WTC11 (cell line): ENCODE measurements around the gene CHID1. TPM values are rescaled to one million over a fixed set of nuclear protein-coding genes. Genes with fewer than 3 reads are reported as not detected.

ENCODE experiments used
- ATAC-seq: fragments of 200-7000 bp; cut with Tn5 transposase; 2 replicates; pipeline ENCODE4 v1.10.0; 2021; ENCODE audit warnings: mild to moderate bottlenecking, moderate library complexity
- CTCF ChIA-PET: fragments of 300-600 bp; sonication (Branson Sonifier 250); formaldehyde crosslinking; loops from one replicate; lab custom pipeline; 2021; ENCODE audit warnings: antibody characterized with exemption; lab: Charles Lee
- POLR2A ChIA-PET: fragments of 350-600 bp; sonication (Branson Sonifier 250); formaldehyde crosslinking; loops from one replicate; lab custom pipeline; 2021; ENCODE audit warnings: antibody characterized with exemption; lab: Charles Lee
- DNase-seq: peaks from one replicate; pipeline ENCODE4 v3.0.0; 2021; ENCODE audit warnings: low spot score
- H3K27ac Mint-ChIP-seq: 2 replicates; pipeline ENCODE4 v1.8.0; 2021; ENCODE audit warnings: mixed read lengths
- H3K27me3 Mint-ChIP-seq: 2 replicates; pipeline ENCODE4 v1.8.0; 2021; ENCODE audit warnings: low read depth, mild to moderate bottlenecking, moderate library complexity, mixed read lengths
- H3K36me3 Mint-ChIP-seq: 2 replicates; pipeline ENCODE4 v1.8.0; 2021; ENCODE audit warnings: mixed read lengths
- H3K4me1 Mint-ChIP-seq: 2 replicates; pipeline ENCODE4 v1.8.0; 2022; ENCODE audit warnings: mixed read lengths
- H3K4me3 Mint-ChIP-seq: 2 replicates; pipeline ENCODE4 v1.8.0; 2021; ENCODE audit warnings: mild to moderate bottlenecking, moderate library complexity, mixed read lengths
- H3K9me3 Mint-ChIP-seq: 2 replicates; pipeline ENCODE4 v1.8.0; 2021; ENCODE audit warnings: mixed read lengths
- AFF4 ChIP-seq: sonication (generic); formaldehyde crosslinking; IDR thresholded peaks from 2 replicates; pipeline ENCODE4 v1.8.1; 2023; ENCODE audit warnings: mild to moderate bottlenecking, missing genetic modification reagents, borderline replicate concordance
- AR ChIP-seq: fragments of 250-450 bp; sonication (Bioruptor Pico); IDR thresholded peaks from 2 replicates; pipeline ENCODE4 v1.9.0; 2021; ENCODE audit warnings: mild to moderate bottlenecking
- ETV6 ChIP-seq: sonication (generic); formaldehyde crosslinking; IDR thresholded peaks from 2 replicates; pipeline ENCODE4 v1.8.1; 2022; ENCODE audit warnings: mild to moderate bottlenecking, missing genetic modification reagents
- FOXP4 ChIP-seq: sonication (generic); formaldehyde crosslinking; IDR thresholded peaks from 2 replicates; pipeline ENCODE4 v1.8.0; 2022; ENCODE audit warnings: mild to moderate bottlenecking, missing genetic modification reagents
- HMGA2 ChIP-seq: fragments of 250-450 bp; sonication (Bioruptor Pico); IDR thresholded peaks from 2 replicates; pipeline ENCODE4 v1.4.0; 2021; ENCODE audit warnings: mild to moderate bottlenecking, moderate library complexity
- IRF2 ChIP-seq: sonication (generic); formaldehyde crosslinking; IDR thresholded peaks from 2 replicates; pipeline ENCODE4 v1.8.0; 2022; ENCODE audit warnings: low read depth, missing genetic modification reagents, borderline replicate concordance
- KAT7 ChIP-seq: sonication (generic); formaldehyde crosslinking; IDR thresholded peaks from 2 replicates; pipeline ENCODE4 v1.8.1; 2023; ENCODE audit warnings: missing genetic modification reagents, mild to moderate bottlenecking, borderline replicate concordance
- NR2C2 ChIP-seq: sonication (generic); formaldehyde crosslinking; IDR thresholded peaks from 2 replicates; pipeline ENCODE4 v1.8.0; 2022; ENCODE audit warnings: mild to moderate bottlenecking, missing genetic modification reagents
- NR3C1 ChIP-seq: sonication (generic); formaldehyde crosslinking; conservative IDR thresholded peaks from 2 replicates; pipeline ENCODE4 v1.8.1; 2023; ENCODE audit warnings: low read depth, mild to moderate bottlenecking, missing genetic modification reagents
- OVOL2 ChIP-seq: fragments of 250-450 bp; sonication (Bioruptor Pico); IDR thresholded peaks from 2 replicates; pipeline ENCODE4 v1.9.0; 2021; ENCODE audit warnings: mild to moderate bottlenecking, borderline replicate concordance
- SP1 ChIP-seq: sonication (generic); formaldehyde crosslinking; conservative IDR thresholded peaks from 2 replicates; pipeline ENCODE4 v1.8.1; 2022; ENCODE audit warnings: missing genetic modification reagents
- STAT6 ChIP-seq: sonication (generic); formaldehyde crosslinking; conservative IDR thresholded peaks from 2 replicates; pipeline ENCODE4 v1.8.1; 2023; ENCODE audit warnings: mild to moderate bottlenecking, low read depth, missing genetic modification reagents, moderate library complexity
- TP53 ChIP-seq: sonication (generic); formaldehyde crosslinking; IDR thresholded peaks from 2 replicates; pipeline ENCODE4 v1.8.1; 2023; ENCODE audit warnings: mild to moderate bottlenecking, missing genetic modification reagents
- ZNF219 ChIP-seq: sonication (generic); formaldehyde crosslinking; IDR thresholded peaks from 2 replicates; pipeline ENCODE4 v1.8.0; 2023; ENCODE audit warnings: missing genetic modification reagents, mild to moderate bottlenecking, borderline replicate concordance
- ZNF232 ChIP-seq: sonication (generic); formaldehyde crosslinking; IDR thresholded peaks from 2 replicates; pipeline ENCODE4 v1.8.0; 2022; ENCODE audit warnings: mild to moderate bottlenecking, missing genetic modification reagents
- ZNF263 ChIP-seq: sonication (generic); formaldehyde crosslinking; IDR thresholded peaks from 2 replicates; pipeline ENCODE4 v1.8.1; 2022; ENCODE audit warnings: low read depth, mild to moderate bottlenecking, moderate library complexity, missing genetic modification reagents
- ZNF671 ChIP-seq: fragments of 250-450 bp; sonication (Bioruptor Pico); IDR thresholded peaks from 2 replicates; pipeline ENCODE4 v1.8.0; 2021; ENCODE audit warnings: mild to moderate bottlenecking
- total RNA-seq: library from RNA; stranded (reverse); gene quantifications from 3 replicates; pipeline ENCODE4 v1.2.3, GENCODE V29; 2021

The CHID1 gene
- total RNA-seq, 1 experiment from 2014 or later: 92.8 TPM

- no peak for TF ChIP-seq ZNF671
- no peak for TF ChIP-seq ZNF219 (CRISPR knock-in tag)
- TF ChIP-seq ZNF263 (CRISPR knock-in tag): no peak
- TF ChIP-seq STAT6 (CRISPR knock-in tag): no peak
- TF ChIP-seq SP1 (CRISPR knock-in tag): no peak
- no peak for TF ChIP-seq HMGA2 (CRISPR knock-in tag)
- TF ChIP-seq NR2C2 (CRISPR knock-in tag): no peak
- TF ChIP-seq ETV6 (CRISPR knock-in tag): no peak
- TF ChIP-seq, all 79 proteins: peak for 0
Measured at GRCh38 chr11:901452-902061, 9.1 kb downstream of the CHID1 start (continued).

GRCh38 chr11:900545-900944 is 10.1 kb downstream of the CHID1 start:
- no peaks in the 10 kb centered on the region for H3K9me3 Mint-ChIP-seq
- peaks cover 44% of the 10 kb centered on the region for H3K36me3 Mint-ChIP-seq
- ChIA-PET CTCF (interaction anchor here (1.1 kb wide), 1 partner anchor 53 kb away, joined by 3 read pairs; no protein-coding TSS in a partner anchor), POLR2A (no interaction called here)
- H3K4me3 Mint-ChIP-seq: no peak overlapping the region
- no peak for TF ChIP-seq NR2C2 (CRISPR knock-in tag)
- H3K27ac Mint-ChIP-seq: no peak overlapping the region
- no peaks in the 10 kb centered on the region for H3K27me3 Mint-ChIP-seq
- DNase-seq: no peak
- ATAC-seq: no peak
- no peaks in the 10 kb centered on the region for H3K4me1 Mint-ChIP-seq

GRCh38 chr11:899724-900123 is 10.9 kb downstream of the CHID1 start:
- no peak for TF ChIP-seq AR (CRISPR knock-in tag)
- TF ChIP-seq FOXP4 (CRISPR knock-in tag): no peak
- no peak for TF ChIP-seq AFF4 (CRISPR knock-in tag)
- no peak for TF ChIP-seq OVOL2 (CRISPR knock-in tag)
- TF ChIP-seq STAT6 (CRISPR knock-in tag): no peak
- TF ChIP-seq ZNF232: no peak
- TF ChIP-seq NR3C1 (CRISPR knock-in tag): no peak
- no peak for TF ChIP-seq TP53 (CRISPR knock-in tag)
- no peak for TF ChIP-seq ZNF263 (CRISPR knock-in tag)
- TF ChIP-seq IRF2 (CRISPR knock-in tag): no peak
- TF ChIP-seq SP1 (CRISPR knock-in tag): no peak
- no peak for TF ChIP-seq KAT7
- CTCF ChIA-PET: interaction anchor here (1.1 to 2.3 kb wide), 2 partner anchors 52 to 152 kb away, joined by 3 to 18 read pairs; no protein-coding TSS in a partner anchor
- H3K27ac Mint-ChIP-seq: no peak overlapping the region
- H3K9me3 Mint-ChIP-seq: no peaks in the 10 kb centered on the region
- H3K4me1 Mint-ChIP-seq: no peaks in the 10 kb centered on the region
- H3K27me3 Mint-ChIP-seq: no peaks in the 10 kb centered on the region
- POLR2A ChIA-PET: no interaction called here
- DNase-seq (no peak), ATAC-seq (no peak)
- H3K36me3 Mint-ChIP-seq: peaks cover 43% of the 10 kb centered on the region
- no peak overlapping the region for H3K4me3 Mint-ChIP-seq
